Endothelial cell of umbilical vein (primary cell): ENCODE results near the gene FXYD6.

Experiments used
- EZH2 ChIP-seq: IDR thresholded peaks from 2 replicates; pipeline ENCODE4 v1.6.1; 2012; ENCODE audit warnings: borderline replicate concordance, low read depth, mild to moderate bottlenecking, moderate library complexity, low read length, inconsistent platforms; ENCODE audit not compliant: severe bottlenecking
- FOS ChIP-seq: IDR thresholded peaks from 2 replicates; pipeline ENCODE4 v1.6.1; 2011; ENCODE audit warnings: mild to moderate bottlenecking, low read length, moderate library complexity, borderline replicate concordance; ENCODE audit not compliant: insufficient read depth
- JUN ChIP-seq: IDR thresholded peaks from 2 replicates; pipeline ENCODE4 v1.6.1; 2011; ENCODE audit warnings: borderline replicate concordance, low read depth; ENCODE audit not compliant: insufficient read length, insufficient read depth
- MYC ChIP-seq: IDR thresholded peaks from one replicate; pipeline ENCODE4 v1.6.1; 2011; ENCODE audit warnings: mild to moderate bottlenecking, low read depth, low read length
- POLR2A ChIP-seq: IDR thresholded peaks from 2 replicates; pipeline ENCODE4 v1.6.1; 2012; ENCODE audit warnings: low read depth, mild to moderate bottlenecking, control low read depth, low read length
- POLR2AphosphoS5 ChIP-seq: IDR thresholded peaks from 2 replicates; pipeline ENCODE4 v1.6.1; 2012; ENCODE audit warnings: low read depth, mild to moderate bottlenecking, control low read depth, low read length, moderate library complexity; ENCODE audit not compliant: insufficient read depth
- TF ChIP-seq, protein P1 (sequence below), 2 donors: IDR thresholded peaks; 1 replicate in 1 of 2; 2 replicates in 1 of 2; pipeline ENCODE4 v1.5.1; 2011; ENCODE audit warnings: low read length in 2 of 2, mild to moderate bottlenecking in 2 of 2, moderate library complexity in 2 of 2, control low read depth in 1 of 2, inconsistent platforms in 1 of 2, low read depth in 1 of 2; ENCODE audit not compliant: insufficient read depth in 1 of 2; ENCODE audit errors: extremely low read depth in 1 of 2
- TF ChIP-seq, protein P2 (sequence below): IDR thresholded peaks from 2 replicates; pipeline ENCODE4 v1.6.1; 2011; ENCODE audit not compliant: insufficient read depth, insufficient read length

DNA sequence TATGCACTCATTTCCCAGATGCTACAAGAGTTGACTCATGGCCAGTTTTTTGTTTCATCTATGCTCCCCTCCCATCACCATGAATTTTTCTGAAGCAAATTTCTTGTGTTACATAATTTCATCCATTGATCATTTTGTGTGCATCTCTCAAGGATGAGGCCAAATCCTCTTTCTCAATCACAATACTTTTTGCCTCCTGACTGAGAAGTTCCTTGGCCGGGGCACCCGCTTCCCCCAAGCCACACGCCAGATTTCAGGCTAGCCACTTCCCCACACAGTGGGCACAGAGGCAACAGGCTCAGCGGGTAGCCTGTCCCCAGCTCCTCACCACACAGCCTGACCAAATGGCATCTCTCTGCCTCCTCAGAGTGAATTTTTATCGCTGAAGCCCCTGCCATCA lies 69.6 kb downstream of the FXYD6 start:
- TF ChIP-seq POLR2AphosphoS5 (no peak), POLR2A (no peak), EZH2 (no peak), JUN (no peak), MYC (no peak), FOS (no peak)
- TF ChIP-seq, protein P1, sequence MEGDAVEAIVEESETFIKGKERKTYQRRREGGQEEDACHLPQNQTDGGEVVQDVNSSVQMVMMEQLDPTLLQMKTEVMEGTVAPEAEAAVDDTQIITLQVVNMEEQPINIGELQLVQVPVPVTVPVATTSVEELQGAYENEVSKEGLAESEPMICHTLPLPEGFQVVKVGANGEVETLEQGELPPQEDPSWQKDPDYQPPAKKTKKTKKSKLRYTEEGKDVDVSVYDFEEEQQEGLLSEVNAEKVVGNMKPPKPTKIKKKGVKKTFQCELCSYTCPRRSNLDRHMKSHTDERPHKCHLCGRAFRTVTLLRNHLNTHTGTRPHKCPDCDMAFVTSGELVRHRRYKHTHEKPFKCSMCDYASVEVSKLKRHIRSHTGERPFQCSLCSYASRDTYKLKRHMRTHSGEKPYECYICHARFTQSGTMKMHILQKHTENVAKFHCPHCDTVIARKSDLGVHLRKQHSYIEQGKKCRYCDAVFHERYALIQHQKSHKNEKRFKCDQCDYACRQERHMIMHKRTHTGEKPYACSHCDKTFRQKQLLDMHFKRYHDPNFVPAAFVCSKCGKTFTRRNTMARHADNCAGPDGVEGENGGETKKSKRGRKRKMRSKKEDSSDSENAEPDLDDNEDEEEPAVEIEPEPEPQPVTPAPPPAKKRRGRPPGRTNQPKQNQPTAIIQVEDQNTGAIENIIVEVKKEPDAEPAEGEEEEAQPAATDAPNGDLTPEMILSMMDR (IDR thresholded peaks at IDR 0.05; ENCODE audit: extremely low read depth in 1 of 2, insufficient read depth in 1 of 2, low read depth in 1 of 2, low read length in 2 of 2), result no peak
- TF ChIP-seq, protein P2, sequence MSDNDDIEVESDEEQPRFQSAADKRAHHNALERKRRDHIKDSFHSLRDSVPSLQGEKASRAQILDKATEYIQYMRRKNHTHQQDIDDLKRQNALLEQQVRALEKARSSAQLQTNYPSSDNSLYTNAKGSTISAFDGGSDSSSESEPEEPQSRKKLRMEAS, result no peak
